ENCODE measurements around the gene TXN2. TPM values are rescaled to one million over a fixed set of nuclear protein-coding genes. Genes with fewer than 3 reads are reported as not detected.
"Not testable (repeated sequence)": the region's sequence is repeated elsewhere in the genome, so short reads cannot be mapped to it uniquely, and the experiment has no call there.

Gene TXN2
- total RNA-seq, 1 donor from 2014 or later = 70.0 TPM

DNA sequence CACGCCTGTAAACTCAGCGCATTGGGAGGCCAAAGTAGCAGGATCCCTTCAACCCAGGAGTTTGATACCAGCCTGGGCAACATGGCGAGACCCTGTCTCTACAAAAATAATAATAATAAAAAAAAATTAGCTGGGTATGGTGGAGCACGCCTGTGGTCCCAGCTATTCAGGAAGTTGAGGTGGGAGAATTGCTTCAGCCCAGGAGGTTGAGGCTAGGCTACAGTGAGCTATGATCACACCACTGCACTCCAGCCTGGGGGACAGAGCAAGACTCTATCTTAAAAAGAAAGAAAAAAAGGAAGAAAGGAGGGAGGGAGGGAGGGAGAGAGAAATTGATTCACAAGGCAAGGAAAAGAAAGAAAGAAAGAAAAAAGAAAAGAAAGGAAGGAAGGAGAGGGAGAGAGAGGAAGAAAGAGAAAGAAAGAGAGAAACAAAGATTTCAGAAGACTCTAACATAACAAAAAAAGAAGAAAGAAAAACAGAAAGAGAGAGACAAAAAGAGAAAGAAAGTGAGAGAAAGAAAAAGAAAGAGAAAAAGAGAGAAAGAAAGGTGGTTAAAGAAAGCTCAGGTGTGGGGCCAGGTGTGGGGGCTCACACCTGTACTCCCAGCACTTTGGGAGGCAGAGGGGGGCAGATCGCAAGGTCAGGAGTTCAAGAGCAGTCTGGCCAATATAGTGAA is 56.4 kb downstream of the TXN2 start:
- Mint-ChIP-seq H3K4me3 (ENCODE audit: unreplicated experiment) (no peak overlapping the region), H3K36me3 (ENCODE audit: unreplicated experiment) (no peaks in the 10 kb centered on the region), H3K9me3 (ENCODE audit: unreplicated experiment) (no peaks in the 10 kb centered on the region), H3K27me3 (ENCODE audit: unreplicated experiment) (no peaks in the 10 kb centered on the region), H3K27ac (ENCODE audit: unreplicated experiment) (peak overlapping the region; percentile 44), H3K4me1 (ENCODE audit: unreplicated experiment) (peaks cover 42% of the 10 kb centered on the region)
- TF ChIP-seq, protein P1, sequence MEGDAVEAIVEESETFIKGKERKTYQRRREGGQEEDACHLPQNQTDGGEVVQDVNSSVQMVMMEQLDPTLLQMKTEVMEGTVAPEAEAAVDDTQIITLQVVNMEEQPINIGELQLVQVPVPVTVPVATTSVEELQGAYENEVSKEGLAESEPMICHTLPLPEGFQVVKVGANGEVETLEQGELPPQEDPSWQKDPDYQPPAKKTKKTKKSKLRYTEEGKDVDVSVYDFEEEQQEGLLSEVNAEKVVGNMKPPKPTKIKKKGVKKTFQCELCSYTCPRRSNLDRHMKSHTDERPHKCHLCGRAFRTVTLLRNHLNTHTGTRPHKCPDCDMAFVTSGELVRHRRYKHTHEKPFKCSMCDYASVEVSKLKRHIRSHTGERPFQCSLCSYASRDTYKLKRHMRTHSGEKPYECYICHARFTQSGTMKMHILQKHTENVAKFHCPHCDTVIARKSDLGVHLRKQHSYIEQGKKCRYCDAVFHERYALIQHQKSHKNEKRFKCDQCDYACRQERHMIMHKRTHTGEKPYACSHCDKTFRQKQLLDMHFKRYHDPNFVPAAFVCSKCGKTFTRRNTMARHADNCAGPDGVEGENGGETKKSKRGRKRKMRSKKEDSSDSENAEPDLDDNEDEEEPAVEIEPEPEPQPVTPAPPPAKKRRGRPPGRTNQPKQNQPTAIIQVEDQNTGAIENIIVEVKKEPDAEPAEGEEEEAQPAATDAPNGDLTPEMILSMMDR (IDR thresholded peaks at IDR 0.05) = no peak
- no peak for DNase-seq (ENCODE audit: extremely low spot score, unreplicated experiment)

DNA sequence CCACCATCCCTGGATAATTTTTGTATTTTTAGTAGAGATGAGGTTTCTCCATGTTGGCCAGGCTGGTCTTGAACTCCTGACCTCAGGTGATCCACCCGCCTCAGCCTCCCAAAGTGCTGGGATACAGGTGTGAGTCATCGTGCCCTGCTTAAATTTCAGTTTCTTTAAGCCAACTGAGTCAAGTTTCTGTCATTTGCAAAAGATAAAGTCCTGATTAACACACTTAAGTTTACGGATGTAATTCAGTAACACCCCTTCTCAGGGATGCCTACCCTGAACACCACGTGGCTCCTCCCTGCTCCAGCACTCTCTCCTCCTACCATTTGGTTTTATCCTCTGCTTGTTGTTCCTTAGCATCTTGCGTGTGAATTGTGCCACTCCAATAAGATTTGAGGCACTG is 57.0 kb downstream of the TXN2 start:
- Mint-ChIP-seq H3K4me1 (ENCODE audit: unreplicated experiment) (peaks cover 48% of the 10 kb centered on the region), H3K27ac (ENCODE audit: unreplicated experiment) (peak overlapping the region; percentile 44)
- not testable (repeated sequence) for H3K9me3 Mint-ChIP-seq (ENCODE audit: unreplicated experiment)

DNA sequence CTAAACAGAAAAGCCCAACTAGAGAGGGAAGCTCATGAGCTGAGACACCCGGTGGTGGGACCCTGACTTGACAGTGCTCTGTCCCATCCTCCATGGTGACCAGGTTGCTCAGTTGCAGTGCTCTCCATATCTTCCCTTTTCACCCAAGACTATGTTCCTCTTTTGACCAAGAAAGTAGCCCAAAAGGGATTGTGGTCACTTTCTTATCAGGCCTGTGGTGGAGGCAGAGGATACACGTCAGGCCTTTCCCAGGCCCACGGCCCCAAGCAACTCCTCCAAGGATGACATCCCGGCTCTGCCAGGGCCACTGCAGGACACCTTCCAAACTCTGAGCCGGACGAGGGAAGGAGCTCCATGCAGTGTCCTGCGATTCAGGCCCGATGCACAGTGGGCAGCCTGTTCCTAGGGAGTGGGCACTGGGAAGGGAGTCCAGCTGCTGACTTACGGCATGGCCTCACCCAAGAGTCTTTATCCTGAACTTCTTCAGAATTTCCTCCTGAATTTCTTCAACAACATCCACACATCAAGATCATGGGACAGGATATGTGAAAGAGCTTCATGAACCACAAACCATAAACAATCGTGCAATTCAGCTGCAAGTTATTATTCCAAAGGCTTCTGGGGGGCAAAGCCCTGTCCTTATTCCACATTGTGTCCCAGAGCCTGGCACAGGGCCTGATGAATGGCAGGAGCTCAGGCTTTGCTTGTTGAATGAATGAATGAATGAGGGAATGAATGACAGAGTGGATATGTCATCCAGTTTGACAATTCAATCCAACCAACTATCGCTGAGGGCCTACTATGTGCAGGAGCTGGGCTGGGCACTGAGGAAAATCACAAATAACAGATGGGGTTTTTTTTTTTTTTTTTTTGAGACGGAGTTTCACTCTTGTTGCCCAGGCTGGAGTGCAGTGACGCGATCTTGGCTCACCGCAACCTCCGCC is 57.7 kb downstream of the TXN2 start:
- Mint-ChIP-seq H3K4me1 (ENCODE audit: unreplicated experiment) (peaks cover 54% of the 10 kb centered on the region), H3K9me3 (ENCODE audit: unreplicated experiment) (no peaks in the 10 kb centered on the region), H3K27me3 (ENCODE audit: unreplicated experiment) (no peaks in the 10 kb centered on the region), H3K36me3 (ENCODE audit: unreplicated experiment) (no peaks in the 10 kb centered on the region), H3K27ac (ENCODE audit: unreplicated experiment) (peak overlapping the region; percentile 56), H3K4me3 (ENCODE audit: unreplicated experiment) (no peak overlapping the region)
- DNase-seq (ENCODE audit: extremely low spot score, unreplicated experiment) = no peak
- TF ChIP-seq, protein P1 (IDR thresholded peaks at IDR 0.05) = no peak

More for the DNA sequence above, 57.0 kb downstream of the TXN2 start:
- not testable (repeated sequence) for H3K27me3 Mint-ChIP-seq (ENCODE audit: unreplicated experiment); H3K36me3 Mint-ChIP-seq (ENCODE audit: unreplicated experiment); H3K4me3 Mint-ChIP-seq (ENCODE audit: unreplicated experiment); DNase-seq (ENCODE audit: extremely low spot score, unreplicated experiment)

- no peaks in the 10 kb centered on the region for H3K27me3 Mint-ChIP-seq (ENCODE audit: unreplicated experiment)
- H3K4me3 Mint-ChIP-seq (ENCODE audit: unreplicated experiment) = no peak overlapping the region
- no peaks in the 10 kb centered on the region for H3K9me3 Mint-ChIP-seq (ENCODE audit: unreplicated experiment)
- no peak for DNase-seq (ENCODE audit: extremely low spot score, unreplicated experiment)
- H3K4me1 Mint-ChIP-seq (ENCODE audit: unreplicated experiment) = peaks cover 56% of the 10 kb centered on the region
- TF ChIP-seq, protein P1 (IDR thresholded peaks at IDR 0.05) = no peak
- no peaks in the 10 kb centered on the region for H3K36me3 Mint-ChIP-seq (ENCODE audit: unreplicated experiment)
- H3K27ac Mint-ChIP-seq (ENCODE audit: unreplicated experiment) = no peak overlapping the region
These were observed 59.0 kb downstream of the TXN2 start for GRCh38 chr22:36422287-36423014.

DNA sequence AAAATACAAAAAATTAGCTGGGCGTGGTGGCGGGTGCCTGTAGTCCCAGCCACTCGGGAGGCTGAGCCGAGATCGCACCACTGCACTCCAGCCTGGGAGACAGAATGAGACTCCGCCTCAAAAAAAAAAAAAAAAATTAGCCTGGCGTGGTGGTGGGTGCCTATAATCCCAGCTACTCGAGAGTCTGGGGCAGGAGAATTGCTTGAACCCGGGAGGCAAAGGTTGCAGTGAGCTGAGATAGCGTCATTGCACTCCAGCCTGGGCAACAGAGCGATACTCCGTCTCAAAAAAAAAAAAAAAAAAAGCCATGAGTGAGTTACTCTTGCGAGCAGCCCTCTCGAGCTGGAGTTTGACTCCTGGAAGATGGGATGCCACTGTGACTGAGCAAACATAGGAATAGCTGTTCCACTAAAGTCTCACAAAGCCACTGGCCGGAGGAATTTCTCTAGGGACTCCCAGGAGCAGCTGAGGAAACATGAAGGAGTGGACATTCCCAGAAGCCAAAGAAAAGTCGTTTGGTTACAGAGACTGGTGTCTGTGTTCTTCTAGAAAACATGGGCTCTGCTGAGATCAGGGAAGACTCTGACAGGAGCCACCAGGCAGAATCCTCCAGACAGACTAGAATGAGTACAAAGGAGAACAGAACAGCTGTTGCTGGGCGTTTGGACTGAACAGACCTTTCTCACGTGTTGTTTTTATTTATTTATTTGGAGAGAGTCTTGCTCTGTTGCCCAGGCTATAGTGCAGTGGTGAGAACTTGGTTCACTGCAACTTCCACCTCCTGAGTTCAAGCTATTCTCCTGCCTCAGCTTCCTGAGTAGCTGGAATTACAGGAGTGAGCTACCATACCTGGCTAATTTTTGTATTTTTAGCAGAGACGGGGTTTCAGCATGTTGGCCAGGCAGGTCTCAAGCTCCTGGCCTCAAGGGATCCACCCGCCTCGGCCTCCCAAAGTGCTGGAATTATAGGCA is 61.2 kb downstream of the TXN2 start:
- Mint-ChIP-seq H3K27ac (ENCODE audit: unreplicated experiment) (peak overlapping the region; percentile 90), H3K9me3 (ENCODE audit: unreplicated experiment) (no peaks in the 10 kb centered on the region), H3K4me3 (ENCODE audit: unreplicated experiment) (no peak overlapping the region), H3K27me3 (ENCODE audit: unreplicated experiment) (no peaks in the 10 kb centered on the region), H3K4me1 (ENCODE audit: unreplicated experiment) (peaks cover 51% of the 10 kb centered on the region), H3K36me3 (ENCODE audit: unreplicated experiment) (no peaks in the 10 kb centered on the region)
- TF ChIP-seq, protein P1 (IDR thresholded peaks at IDR 0.05) = no peak
- no peak for DNase-seq (ENCODE audit: extremely low spot score, unreplicated experiment)
